ENCODE results near the gene CACNA2D3.

GRCh38 chr3:55059027-55059629 is 936.8 kb downstream of the CACNA2D3 start:
- no peak for TF ChIP-seq CTCF (IDR thresholded peaks at IDR 0.05)
- TF ChIP-seq POLR2A (IDR thresholded peaks at IDR 0.05) = no peak
- TF ChIP-seq EP300 (IDR thresholded peaks at IDR 0.05) = no peak

Data from tibial nerve (tissue), 4 donors.